ENCODE data around the gene KCNQ1.
"Not testable (repeated sequence)": the region's sequence is repeated elsewhere in the genome, so short reads cannot be mapped to it uniquely, and the experiment has no call there.

Gene KCNQ1

DNA sequence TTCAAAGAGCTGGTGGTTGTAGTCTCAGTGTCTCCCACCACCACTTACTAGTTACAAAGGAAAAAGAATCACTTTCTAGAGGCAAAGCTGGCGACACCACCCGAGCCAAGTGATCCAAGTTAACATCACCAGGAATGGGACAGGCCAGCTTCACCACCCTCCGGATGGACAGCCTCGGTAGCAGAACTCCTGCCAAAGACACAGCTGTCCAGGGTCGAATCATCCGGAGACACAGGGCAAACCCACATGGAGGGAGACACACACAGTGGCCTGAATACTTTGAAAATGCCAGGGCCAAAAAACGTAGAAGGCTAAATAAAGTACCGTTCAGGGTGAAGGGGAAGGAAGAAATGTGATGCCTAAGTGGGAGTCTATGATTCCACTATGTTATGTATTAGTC, 33.1 kb downstream of the KCNQ1 start:
- DNase-seq, result no peak

DNA sequence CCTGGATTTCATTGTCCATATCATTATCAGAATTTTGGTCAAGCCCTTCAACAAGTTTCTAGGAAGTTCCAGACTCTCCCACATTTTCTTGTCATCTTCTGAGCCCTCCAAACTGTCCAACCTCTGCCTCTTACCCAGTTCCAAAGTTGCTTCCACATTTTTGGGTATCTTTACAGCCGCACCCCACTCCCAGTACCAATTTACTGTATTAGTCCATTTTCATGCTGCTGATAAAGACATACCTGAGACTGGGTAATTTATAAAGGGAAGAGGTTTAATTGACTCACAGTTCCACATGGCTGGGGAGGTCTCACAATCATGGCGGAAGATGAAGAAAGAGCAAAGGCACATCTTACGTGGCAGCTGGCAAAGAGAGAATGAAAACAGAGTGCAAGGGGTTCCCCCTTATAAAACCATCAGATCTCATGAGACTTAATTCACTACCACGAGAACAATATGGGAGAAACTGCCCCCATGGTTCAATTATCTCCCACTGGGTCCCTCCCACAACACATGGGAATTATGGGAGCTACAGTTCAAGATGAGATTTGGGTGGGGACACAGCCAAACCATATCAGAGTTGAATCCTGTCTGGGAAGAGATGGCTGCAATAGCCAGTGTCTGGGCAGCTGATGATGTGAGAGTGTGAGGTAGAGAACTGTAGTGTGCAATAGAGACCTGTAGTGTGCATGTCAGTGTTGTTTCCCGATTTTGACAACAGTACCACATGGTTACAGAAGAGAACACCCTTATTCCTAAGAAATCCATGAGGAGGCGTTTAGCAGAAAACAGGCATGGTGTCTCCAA, 35.5 kb downstream of the KCNQ1 start:
- not testable (repeated sequence) for DNase-seq

GRCh38 chr11:2480874-2481220, 36.0 kb downstream of the KCNQ1 start:
- DNase-seq, result no peak

GRCh38 chr11:2481253-2481652, 36.4 kb downstream of the KCNQ1 start:
- no peak for DNase-seq

DNA sequence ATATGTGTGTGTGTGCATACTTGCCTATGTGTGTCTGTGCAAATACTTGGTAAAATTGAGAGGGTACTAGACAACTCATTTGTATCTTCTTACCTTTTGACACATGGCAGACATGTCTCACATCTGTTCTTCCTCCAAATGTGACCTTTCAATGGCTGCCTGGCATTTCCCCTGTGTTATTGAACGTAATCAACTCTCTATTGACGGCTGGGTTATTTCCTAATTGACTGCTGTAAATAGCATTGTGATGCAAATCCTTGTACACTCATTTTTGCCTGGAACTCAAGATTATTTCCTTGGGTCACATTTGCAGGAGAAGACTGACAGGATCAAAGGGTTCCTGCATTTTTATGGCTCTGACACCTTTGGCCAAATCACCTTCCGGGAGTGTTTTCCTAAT, 37.4 kb downstream of the KCNQ1 start:
- DNase-seq, result no peak

DNA sequence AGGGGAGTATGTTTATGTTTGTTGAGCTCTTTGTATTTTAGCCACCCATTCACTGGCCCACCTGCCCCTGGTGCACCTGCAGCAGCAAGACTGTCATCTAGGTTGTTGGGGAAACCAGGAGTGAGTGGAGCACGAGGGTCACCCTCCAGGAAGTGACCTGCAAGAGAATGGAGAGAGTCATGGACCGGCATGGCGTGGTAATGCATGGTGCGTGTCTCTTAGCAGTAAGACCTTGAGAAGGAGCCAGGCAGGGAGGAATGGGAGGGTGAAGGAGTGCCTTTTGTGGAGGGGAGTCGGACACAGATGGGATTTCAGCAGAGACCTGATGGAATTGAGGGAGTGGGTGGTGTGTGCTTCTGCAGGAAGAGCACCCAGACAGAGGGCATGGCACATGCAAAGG, 37.9 kb downstream of the KCNQ1 start:
- no peak for DNase-seq

DNA sequence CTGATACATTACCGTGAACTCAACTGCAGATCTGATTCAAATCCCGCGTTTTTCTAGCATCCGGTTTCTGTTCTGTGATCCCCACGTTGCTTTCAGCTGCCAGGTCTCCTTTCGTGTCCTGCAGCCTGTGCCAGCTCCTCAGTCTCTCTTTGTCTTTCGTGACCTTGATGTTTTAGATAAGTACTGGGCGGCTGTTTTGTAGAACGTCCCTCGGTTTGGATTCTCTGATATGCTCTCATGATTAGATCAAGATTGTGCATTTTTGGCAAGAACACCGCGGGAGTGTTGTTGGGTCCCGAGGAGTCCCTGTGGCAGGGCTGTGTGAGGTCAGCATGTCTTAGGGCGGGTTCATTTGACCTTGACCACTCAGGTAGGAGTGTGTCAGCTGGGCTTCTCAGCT, 38.6 kb downstream of the KCNQ1 start:
- no peak for DNase-seq

DNA sequence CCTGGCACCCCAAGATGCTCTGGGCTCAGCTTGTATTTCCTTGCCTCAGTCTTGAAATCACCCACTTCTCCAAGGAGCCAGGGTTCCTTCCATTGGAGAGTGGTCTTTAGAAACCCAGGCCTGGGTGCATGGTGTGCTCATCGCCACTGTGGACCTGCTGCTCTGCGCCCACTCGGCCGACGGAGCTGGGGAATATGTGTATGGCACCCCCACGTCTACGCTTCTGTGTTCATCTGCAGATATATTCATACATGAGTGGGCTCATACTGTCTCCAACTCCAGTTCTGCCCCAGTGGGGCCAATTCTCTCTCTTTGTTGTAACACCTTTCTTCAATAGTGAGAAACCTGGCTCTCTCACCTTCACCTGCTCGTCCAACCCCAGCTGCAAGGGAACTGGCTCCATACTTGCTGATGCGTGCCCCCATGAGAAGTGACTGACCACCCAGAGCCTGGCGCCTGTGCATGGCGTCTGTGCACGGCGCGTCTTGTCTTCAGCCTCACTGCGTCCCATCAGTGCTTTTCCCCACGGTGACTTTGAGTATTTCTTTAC, 39.8 kb downstream of the KCNQ1 start:
- DNase-seq, result no peak

DNA sequence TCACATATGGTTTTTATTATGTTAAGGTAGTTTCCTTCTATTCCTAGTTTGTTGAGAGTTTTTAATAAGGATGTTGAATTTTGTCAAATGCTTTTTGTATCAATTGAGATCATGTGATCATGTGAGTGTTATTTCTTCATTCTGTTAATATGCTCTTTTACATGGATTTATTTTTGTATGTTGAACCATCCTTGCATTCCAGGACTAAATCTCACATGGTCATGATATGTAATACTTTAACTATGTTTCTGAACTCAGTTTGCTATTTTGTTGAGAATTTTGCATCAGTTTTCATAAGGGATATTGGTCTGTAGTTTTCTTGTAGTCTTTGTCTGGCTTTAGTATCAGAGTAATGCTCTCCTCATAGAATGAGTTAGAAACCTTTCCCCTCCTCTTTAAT, 43.2 kb downstream of the KCNQ1 start:
- no peak for DNase-seq

DNA sequence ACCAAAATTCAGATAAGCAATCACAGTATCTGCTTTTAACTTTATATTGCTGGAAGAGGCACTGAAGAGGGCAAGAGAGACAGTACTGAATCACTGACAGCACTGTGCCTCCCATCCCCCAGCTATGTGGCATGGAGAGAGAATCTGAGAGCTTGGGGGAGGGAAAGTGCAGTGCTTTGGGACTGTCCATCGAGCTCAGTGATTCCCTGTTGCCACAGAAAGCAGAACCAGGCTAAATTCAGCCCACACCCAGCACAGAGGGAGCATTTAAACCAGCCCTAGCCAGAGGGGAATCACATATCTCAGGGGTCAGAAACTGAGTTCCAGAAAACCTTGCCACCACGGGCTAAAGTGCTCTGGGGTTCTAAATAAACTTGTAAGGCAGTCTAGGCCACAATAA, 44.3 kb downstream of the KCNQ1 start:
- DNase-seq, result no peak

GRCh38 chr11:2497951-2498350, 53.1 kb downstream of the KCNQ1 start:
- DNase-seq, result not testable (repeated sequence)

- DNase-seq, result no peak
Measured at GRCh38 chr11:2498750-2499149, 53.9 kb downstream of the KCNQ1 start.

DNA sequence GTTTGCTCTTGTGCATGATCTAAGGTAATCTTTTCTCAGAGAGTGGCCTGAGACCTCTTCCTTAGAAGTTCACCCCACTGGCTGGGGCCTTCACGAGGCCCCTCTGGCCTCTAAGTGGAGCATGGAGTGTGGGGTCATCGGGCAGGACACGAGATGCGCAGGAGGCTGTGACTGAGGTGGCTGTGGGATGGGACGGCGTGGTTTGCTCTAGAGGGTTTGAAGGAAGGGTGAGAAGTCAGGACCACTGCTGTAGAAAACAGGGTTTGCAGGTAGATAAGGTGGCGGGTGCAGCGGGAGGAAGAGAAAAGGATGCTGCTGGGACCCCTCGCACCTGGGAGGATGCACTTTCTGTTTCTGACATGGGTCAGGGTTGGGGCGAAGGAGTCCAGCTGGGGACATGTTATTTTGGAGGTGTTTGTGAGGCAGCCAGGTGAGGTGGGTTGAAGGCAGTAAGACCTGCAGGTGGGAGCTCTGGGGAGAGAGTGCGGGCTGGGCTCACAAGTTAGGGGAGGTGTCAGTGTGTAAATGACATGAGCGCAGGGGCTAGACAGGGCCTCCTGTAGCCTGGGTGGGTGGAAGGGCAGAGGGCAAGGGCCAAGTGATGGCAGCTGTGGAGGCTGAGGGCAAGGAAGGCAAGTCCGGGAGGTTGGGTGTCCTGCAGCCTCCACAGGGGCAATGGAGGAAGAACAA, 62.5 kb downstream of the KCNQ1 start:
- no peak for DNase-seq

DNA sequence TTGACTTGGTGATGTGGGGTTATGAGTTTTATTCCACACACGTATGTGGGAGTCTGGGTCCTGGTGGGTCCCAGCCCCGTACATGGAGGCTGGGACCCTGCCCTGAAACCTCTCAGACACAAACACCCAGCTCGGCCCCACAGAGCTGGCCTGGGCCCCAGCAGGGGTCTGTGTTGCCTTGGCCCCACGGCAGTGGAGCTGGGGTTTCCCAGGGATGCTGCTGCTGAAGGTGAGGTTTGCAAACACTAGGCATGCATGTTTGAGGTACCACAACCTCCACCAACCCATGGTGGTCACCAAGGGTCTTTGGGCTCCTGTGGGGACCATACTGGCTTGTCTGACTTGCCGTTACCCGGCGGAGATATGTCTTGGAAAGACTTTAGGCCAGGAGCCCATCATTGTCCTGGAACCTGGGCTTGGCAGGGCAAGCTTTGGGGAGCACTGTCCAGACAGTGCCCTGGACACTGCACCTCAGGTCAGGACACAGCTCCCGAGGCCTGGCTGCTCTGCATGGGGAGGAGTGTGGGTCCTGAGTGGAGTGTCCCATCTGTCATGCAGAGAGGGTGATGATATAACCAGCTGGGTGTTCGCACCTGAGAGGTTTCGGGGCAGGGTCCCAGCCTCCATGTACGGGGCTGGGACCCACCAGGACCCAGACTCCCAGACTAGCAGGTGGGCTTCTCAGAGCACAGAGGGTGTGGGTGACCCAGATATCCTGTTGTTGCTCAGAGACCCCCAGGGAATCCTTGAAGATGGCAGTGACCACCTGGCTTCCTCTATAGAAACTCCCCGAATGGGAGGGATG, 63.3 kb downstream of the KCNQ1 start:
- DNase-seq, result no peak

DNA sequence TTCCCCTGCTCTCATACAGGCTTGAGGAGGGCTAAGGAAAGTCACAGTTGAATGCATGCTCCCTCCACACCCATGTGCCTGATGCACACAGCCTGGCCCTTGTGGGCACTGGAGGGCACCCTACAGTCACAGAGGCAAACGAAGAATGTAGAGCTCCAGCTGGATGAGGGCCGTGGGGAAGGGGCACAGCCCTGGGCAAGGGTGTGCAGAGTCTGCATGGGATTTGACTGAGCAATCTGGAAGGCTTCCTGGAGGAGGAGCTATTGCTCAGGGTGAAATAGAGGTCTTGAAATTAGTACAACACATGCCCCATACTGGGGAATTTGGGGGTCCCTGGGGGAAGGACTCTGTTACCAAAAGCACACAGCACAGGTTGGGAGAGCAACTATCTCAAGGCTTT, 64.0 kb downstream of the KCNQ1 start:
- no peak for DNase-seq

GRCh38 chr11:2509481-2510001, 64.7 kb downstream of the KCNQ1 start:
- no peak for DNase-seq

DNA sequence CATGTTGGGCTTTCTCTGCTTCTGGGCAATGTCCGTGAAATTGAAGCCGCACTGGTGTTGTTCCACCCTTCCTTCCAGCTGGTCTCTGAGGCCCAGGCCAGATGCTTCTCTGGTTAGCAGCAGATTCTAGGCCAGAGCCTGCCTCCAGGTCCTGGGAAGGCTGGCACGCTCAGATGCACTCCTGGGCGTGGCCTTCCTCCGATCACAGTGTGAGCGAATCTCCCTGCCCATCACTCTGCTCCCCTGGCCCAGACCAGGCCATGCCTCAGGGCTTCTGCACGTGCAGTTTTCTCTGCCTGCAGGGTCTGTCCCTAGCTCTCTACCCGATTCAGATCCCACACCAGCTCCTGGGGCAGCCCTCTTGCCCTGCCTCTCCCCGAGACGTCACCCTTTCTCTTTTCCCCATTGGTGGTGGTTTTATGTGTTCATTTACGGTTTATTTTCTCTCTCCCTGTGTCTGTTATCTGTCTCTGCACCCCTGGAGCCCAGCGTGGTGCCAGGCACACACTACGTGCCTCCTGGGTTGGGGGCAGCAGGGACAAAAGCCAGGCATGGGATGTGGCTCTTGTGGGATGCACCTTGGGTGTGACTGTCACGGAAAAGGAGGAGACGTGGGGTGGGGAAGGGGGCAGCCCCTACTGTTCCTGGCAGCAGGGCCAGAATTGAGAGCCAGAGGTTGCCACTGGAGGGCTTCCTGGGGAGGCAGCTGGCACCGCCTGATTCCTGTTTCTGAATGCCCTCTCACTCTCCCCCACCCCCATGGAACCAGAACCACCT, 66.0 kb downstream of the KCNQ1 start:
- DNase-seq, result no peak

DNA sequence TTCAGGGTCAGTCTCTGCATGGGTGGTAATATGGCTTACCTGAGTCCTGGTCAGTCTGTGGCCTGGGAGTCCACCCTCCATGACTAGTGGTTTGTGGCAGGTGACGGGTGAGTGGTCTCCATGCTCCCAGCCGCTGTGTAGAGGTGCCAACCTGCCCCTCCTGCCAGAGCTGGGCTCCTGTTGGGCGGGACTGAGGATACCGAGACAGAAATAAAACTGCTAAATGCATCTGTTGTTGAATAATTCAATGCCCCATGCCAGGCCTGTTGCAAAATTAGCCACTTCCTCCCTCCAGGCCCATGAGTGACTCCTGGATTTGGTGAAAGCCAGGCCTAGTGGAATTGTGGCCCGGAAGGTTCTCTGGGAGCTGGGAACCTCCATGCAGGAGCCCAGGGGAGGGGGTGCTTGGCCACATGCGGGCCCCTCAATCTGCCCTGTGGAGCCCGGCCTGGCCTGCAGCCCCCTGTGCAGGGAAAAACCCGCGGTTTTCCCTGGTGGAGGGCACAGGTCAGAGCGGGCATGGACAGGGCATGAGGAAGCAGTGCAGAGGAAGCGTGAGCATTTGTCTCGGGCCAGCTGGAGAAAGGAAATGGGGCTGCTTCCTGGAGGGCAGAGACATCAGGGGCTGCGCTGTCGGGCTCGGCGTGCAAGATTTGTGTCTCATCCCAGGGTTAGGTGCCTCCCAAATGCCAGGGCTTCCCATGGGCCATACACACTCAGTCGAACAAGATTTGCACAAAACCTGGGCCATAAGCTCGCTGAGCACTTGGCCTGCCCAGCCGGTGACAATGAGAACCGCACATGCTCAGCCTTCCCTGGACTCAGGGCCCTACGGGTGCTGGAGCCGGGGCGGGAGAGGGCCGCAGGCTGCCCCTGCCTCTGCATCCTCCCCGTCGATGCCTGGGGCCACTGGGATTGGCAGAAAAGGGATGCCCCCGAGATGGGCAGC, 66.9 kb downstream of the KCNQ1 start:
- no peak for DNase-seq

GRCh38 chr11:2512431-2513407, 67.9 kb downstream of the KCNQ1 start:
- DNase-seq, result no peak

GRCh38 chr11:2513441-2513840, 68.6 kb downstream of the KCNQ1 start:
- no peak for DNase-seq

Data from activated gamma-delta T cell (primary cell).